HEK293 (cell line): ENCODE results near the gene FGFR3.

ENCODE experiments used
- CTCF ChIA-PET: fragments of 350-600 bp; formaldehyde crosslinking; extraction: SDS; loops from one replicate; lab custom pipeline; 2021; ENCODE audit warnings: antibody characterized with exemption; lab: Yijun Ruan, JAX
- POLR2A ChIA-PET: fragments of 300-600 bp; formaldehyde crosslinking; extraction: SDS; loops from one replicate; lab custom pipeline; 2020; ENCODE audit warnings: antibody characterized with exemption, inconsistent platforms; lab: Yijun Ruan, JAX
- H3K27ac ChIP-seq: fragments of 200-500 bp; sonication (Bioruptor generic); 2 replicates; pipeline ENCODE4 v1.5.1; 2014; ENCODE audit warnings: low read depth, low read length, control low read depth, inconsistent platforms; ENCODE audit errors: extremely low read depth
- H3K36me3 ChIP-seq, 2 experiments: fragments of 200-500 bp in 1 of 2; sonication (Bioruptor generic) in 1 of 2; 1 replicate in 1 of 2; 2 replicates in 1 of 2; pipeline ENCODE4 v1.5.1; 2014 to 2017; ENCODE audit warnings: inconsistent platforms in 2 of 2, low read length in 2 of 2; ENCODE audit not compliant: control insufficient read depth in 2 of 2, insufficient read depth in 1 of 2
- H3K4me1 ChIP-seq: fragments of 200-500 bp; sonication (Bioruptor generic); 2 replicates; pipeline ENCODE4 v1.5.1; 2014; ENCODE audit warnings: mild to moderate bottlenecking, low read length, inconsistent platforms; ENCODE audit not compliant: control insufficient read depth, insufficient read depth
- H3K4me3 ChIP-seq: 2 replicates; pipeline ENCODE4 v1.5.1; 2011; ENCODE audit warnings: low read depth, mild to moderate bottlenecking, control low read depth, low read length, moderate library complexity
- H3K9me3 ChIP-seq: fragments of 200-500 bp; sonication (Bioruptor generic); 2 replicates; pipeline ENCODE4 v1.5.1; 2014; ENCODE audit warnings: low read depth, low read length, inconsistent platforms; ENCODE audit not compliant: control insufficient read depth, insufficient read depth
- BCL11B ChIP-seq: fragments of 450-650 bp; formaldehyde crosslinking; IDR thresholded peaks from 2 replicates; pipeline ENCODE4 v1.5.1; 2016; ENCODE audit warnings: low read depth, missing biosample characterization, missing genetic modification characterization
- GLIS1 ChIP-seq: fragments of 450-650 bp; formaldehyde crosslinking; IDR thresholded peaks from 2 replicates; pipeline ENCODE4 v1.5.1; 2016; ENCODE audit warnings: missing biosample characterization, missing genetic modification characterization
- GLIS2 ChIP-seq: fragments of 450-650 bp; formaldehyde crosslinking; IDR thresholded peaks from 2 replicates; pipeline ENCODE4 v1.5.1; 2016; ENCODE audit warnings: missing biosample characterization, missing genetic modification characterization
- KLF1 ChIP-seq: fragments of 450-650 bp; formaldehyde crosslinking; IDR thresholded peaks from 2 replicates; pipeline ENCODE4 v1.5.1; 2016; ENCODE audit warnings: missing biosample characterization, missing genetic modification characterization
- KLF10 ChIP-seq: fragments of 450-650 bp; IDR thresholded peaks from 2 replicates; pipeline ENCODE4 v1.5.1; 2018; ENCODE audit warnings: missing biosample characterization, mild to moderate bottlenecking, missing genetic modification characterization
- KLF8 ChIP-seq: fragments of 450-650 bp; formaldehyde crosslinking; IDR thresholded peaks from 2 replicates; pipeline ENCODE4 v1.5.1; 2016; ENCODE audit warnings: missing biosample characterization, missing genetic modification characterization
- SALL2 ChIP-seq: fragments of 450-650 bp; formaldehyde crosslinking; IDR thresholded peaks from 2 replicates; pipeline ENCODE4 v1.5.0; 2017; ENCODE audit warnings: missing biosample characterization, mild to moderate bottlenecking, missing genetic modification characterization, borderline replicate concordance
- ZBTB8A ChIP-seq: fragments of 450-650 bp; formaldehyde crosslinking; IDR thresholded peaks from 2 replicates; pipeline ENCODE4 v1.5.1; 2016; ENCODE audit warnings: missing biosample characterization, missing genetic modification characterization
- ZFHX2 ChIP-seq: fragments of 450-650 bp; formaldehyde crosslinking; conservative IDR thresholded peaks from 2 replicates; pipeline ENCODE4 v1.5.1; 2016; ENCODE audit warnings: missing biosample characterization, missing genetic modification characterization
- ZNF132 ChIP-seq: fragments of 450-650 bp; formaldehyde crosslinking; IDR thresholded peaks from 2 replicates; pipeline ENCODE4 v1.5.1; 2017; ENCODE audit warnings: missing biosample characterization, missing genetic modification characterization, borderline replicate concordance
- ZNF16 ChIP-seq: fragments of 450-650 bp; formaldehyde crosslinking; IDR thresholded peaks from 2 replicates; pipeline ENCODE4 v1.5.1; 2016; ENCODE audit warnings: low read depth, missing biosample characterization, missing genetic modification characterization
- ZNF248 ChIP-seq: fragments of 450-650 bp; formaldehyde crosslinking; IDR thresholded peaks from 2 replicates; pipeline ENCODE4 v1.5.1; 2017; ENCODE audit warnings: missing biosample characterization, missing genetic modification characterization
- ZNF302 ChIP-seq: fragments of 450-650 bp; formaldehyde crosslinking; IDR thresholded peaks from 2 replicates; pipeline ENCODE4 v1.5.1; 2016; ENCODE audit warnings: missing biosample characterization, missing genetic modification characterization, low read depth
- ZNF335 ChIP-seq: fragments of 450-650 bp; formaldehyde crosslinking; conservative IDR thresholded peaks from 2 replicates; pipeline ENCODE4 v1.5.1; 2016; ENCODE audit warnings: missing biosample characterization, missing genetic modification characterization
- ZNF341 ChIP-seq: fragments of 450-650 bp; formaldehyde crosslinking; IDR thresholded peaks from 2 replicates; pipeline ENCODE4; 2016; ENCODE audit warnings: low read depth, missing biosample characterization, missing genetic modification characterization
- ZNF404 ChIP-seq: fragments of 450-650 bp; formaldehyde crosslinking; IDR thresholded peaks from 2 replicates; pipeline ENCODE4 v1.5.1; 2017; ENCODE audit warnings: missing biosample characterization, missing genetic modification characterization
- ZNF423 ChIP-seq: fragments of 450-650 bp; formaldehyde crosslinking; IDR thresholded peaks from 2 replicates; pipeline ENCODE4 v1.5.1; 2016; ENCODE audit warnings: missing biosample characterization, missing genetic modification characterization
- ZNF426 ChIP-seq: fragments of 450-650 bp; formaldehyde crosslinking; IDR thresholded peaks from 2 replicates; pipeline ENCODE4 v1.5.1; 2017; ENCODE audit warnings: missing biosample characterization, missing genetic modification characterization, mild to moderate bottlenecking, inconsistent platforms, moderate library complexity
- ZNF555 ChIP-seq: fragments of 450-650 bp; formaldehyde crosslinking; conservative IDR thresholded peaks from 2 replicates; pipeline ENCODE4 v1.5.1; 2017; ENCODE audit warnings: missing biosample characterization, mild to moderate bottlenecking, missing genetic modification characterization, inconsistent platforms
- ZNF561 ChIP-seq: fragments of 450-650 bp; IDR thresholded peaks from 2 replicates; pipeline ENCODE4 v1.5.1; 2018; ENCODE audit warnings: missing biosample characterization, missing genetic modification characterization, borderline replicate concordance
- ZNF571 ChIP-seq: fragments of 450-650 bp; formaldehyde crosslinking; IDR thresholded peaks from 2 replicates; pipeline ENCODE4 v1.5.0; 2017; ENCODE audit warnings: missing biosample characterization, missing genetic modification characterization
- ZNF670 ChIP-seq: fragments of 450-650 bp; formaldehyde crosslinking; IDR thresholded peaks from 2 replicates; pipeline ENCODE4 v1.5.1; 2016; ENCODE audit warnings: missing biosample characterization, missing genetic modification characterization, low read depth
- TF ChIP-seq, protein P1 (sequence below): fragments of 450-650 bp; formaldehyde crosslinking; IDR thresholded peaks from 2 replicates; pipeline ENCODE4 v1.5.1; 2016; ENCODE audit warnings: missing biosample characterization, missing genetic modification characterization
- TF ChIP-seq, protein P2 (sequence below): fragments of 450-650 bp; formaldehyde crosslinking; IDR thresholded peaks from 2 replicates; pipeline ENCODE4 v1.5.1; 2016; ENCODE audit warnings: missing biosample characterization, missing genetic modification characterization
- TF ChIP-seq, protein P3 (sequence below): fragments of 450-650 bp; formaldehyde crosslinking; IDR thresholded peaks from 2 replicates; pipeline ENCODE4 v1.5.1; 2016; ENCODE audit warnings: missing biosample characterization, missing genetic modification characterization
- TF ChIP-seq, protein P4 (sequence below): fragments of 450-650 bp; formaldehyde crosslinking; IDR thresholded peaks from 2 replicates; pipeline ENCODE4 v1.5.1; 2016; ENCODE audit warnings: missing biosample characterization, missing genetic modification characterization

FGFR3 gene

DNA sequence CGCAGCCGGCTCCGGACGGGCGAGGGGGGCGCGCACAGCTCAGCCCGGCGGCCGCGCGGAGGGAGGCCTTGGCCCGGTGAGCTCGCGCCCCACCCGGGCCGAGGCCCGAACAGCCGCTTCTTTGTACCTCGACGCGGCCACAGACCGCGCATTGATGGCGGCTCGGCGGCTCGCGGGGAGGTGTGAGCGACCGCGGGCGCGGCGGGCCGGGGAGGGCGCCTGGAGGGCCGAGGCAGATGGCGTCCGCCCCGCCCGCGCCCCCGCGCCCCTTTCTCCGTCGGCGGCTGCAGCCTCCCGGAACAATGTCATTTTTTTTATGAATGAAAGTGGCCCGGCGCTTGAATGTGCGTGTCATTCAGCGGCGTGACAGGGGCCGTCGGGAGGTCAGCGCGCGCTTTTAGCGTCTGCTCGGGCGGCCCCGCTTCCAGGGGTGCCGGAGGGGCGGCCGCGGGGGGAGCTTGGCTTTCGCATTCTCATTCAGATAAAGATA, 1.8 kb downstream of the FGFR3 start:
- CTCF ChIA-PET = interaction anchor here (0.6 to 1.9 kb wide), 6 partner anchors 13 to 105 kb away, joined by 3 to 14 read pairs (median 4); no protein-coding TSS in a partner anchor
- H3K4me1 ChIP-seq = no peaks in the 10 kb centered on the region
- peak overlapping the region; percentile 53; the same call in 1 of the 2 replicates for H3K27ac ChIP-seq
- POLR2A ChIA-PET = interaction anchor here (0.6 to 4.6 kb wide), 5 partner anchors 17 to 60 kb away, joined by 3 to 25 read pairs (median 5); no protein-coding TSS in a partner anchor
- peaks cover 0 to 31% of the 10 kb centered on the region in 2 experiments; a peak in 1 of 3 replicates for H3K36me3 ChIP-seq
- H3K9me3 ChIP-seq = no peaks in the 10 kb centered on the region
- peak overlapping the region; percentile 63 for H3K4me3 ChIP-seq
- TF ChIP-seq SALL2 (tag by site-specific recombination) (no peak), ZNF571 (tag by site-specific recombination) (no peak), ZNF670 (tag by site-specific recombination) (no peak), ZNF335 (tag by site-specific recombination) (no peak), ZNF561 (tag by site-specific recombination) (no peak), KLF8 (tag by site-specific recombination) (0 out of 2 replicates have a peak, but pooled peaks have one; percentile 24), ZNF426 (tag by site-specific recombination) (no peak), ZBTB8A (tag by site-specific recombination) (peak; percentile 42), KLF10 (tag by site-specific recombination) (0 out of 2 replicates have a peak, but pooled peaks have one; percentile 30)
- TF ChIP-seq, protein P1, sequence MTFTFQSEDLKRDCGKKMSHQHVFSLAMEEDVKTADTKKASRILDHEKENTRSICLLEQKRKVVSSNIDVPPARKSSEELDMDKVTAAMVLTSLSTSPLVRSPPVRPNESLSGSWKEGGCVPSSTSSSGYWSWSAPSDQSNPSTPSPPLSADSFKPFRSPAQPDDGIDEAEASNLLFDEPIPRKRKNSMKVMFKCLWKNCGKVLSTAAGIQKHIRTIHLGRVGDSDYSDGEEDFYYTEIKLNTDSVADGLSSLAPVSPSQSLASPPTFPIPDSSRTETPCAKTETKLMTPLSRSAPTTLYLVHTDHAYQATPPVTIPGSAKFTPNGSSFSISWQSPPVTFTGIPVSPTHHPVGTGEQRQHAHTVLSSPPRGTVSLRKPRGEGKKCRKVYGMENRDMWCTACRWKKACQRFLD (tag by site-specific recombination) = no peak
- TF ChIP-seq, protein P2, sequence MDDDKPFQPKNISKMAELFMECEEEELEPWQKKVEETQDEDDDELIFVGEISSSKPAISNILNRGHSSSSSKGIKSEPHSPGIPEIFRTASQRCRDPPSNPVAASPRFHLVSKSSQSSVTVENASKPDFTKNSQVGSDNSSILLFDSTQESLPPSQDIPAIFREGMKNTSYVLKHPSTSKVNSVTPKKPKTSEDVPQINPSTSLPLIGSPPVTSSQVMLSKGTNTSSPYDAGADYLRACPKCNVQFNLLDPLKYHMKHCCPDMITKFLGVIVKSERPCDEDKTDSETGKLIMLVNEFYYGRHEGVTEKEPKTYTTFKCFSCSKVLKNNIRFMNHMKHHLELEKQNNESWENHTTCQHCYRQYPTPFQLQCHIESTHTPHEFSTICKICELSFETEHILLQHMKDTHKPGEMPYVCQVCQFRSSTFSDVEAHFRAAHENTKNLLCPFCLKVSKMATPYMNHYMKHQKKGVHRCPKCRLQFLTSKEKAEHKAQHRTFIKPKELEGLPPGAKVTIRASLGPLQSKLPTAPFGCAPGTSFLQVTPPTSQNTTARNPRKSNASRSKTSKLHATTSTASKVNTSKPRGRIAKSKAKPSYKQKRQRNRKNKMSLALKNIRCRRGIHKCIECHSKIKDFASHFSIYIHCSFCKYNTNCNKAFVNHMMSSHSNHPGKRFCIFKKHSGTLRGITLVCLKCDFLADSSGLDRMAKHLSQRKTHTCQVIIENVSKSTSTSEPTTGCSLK = no peak

DNA sequence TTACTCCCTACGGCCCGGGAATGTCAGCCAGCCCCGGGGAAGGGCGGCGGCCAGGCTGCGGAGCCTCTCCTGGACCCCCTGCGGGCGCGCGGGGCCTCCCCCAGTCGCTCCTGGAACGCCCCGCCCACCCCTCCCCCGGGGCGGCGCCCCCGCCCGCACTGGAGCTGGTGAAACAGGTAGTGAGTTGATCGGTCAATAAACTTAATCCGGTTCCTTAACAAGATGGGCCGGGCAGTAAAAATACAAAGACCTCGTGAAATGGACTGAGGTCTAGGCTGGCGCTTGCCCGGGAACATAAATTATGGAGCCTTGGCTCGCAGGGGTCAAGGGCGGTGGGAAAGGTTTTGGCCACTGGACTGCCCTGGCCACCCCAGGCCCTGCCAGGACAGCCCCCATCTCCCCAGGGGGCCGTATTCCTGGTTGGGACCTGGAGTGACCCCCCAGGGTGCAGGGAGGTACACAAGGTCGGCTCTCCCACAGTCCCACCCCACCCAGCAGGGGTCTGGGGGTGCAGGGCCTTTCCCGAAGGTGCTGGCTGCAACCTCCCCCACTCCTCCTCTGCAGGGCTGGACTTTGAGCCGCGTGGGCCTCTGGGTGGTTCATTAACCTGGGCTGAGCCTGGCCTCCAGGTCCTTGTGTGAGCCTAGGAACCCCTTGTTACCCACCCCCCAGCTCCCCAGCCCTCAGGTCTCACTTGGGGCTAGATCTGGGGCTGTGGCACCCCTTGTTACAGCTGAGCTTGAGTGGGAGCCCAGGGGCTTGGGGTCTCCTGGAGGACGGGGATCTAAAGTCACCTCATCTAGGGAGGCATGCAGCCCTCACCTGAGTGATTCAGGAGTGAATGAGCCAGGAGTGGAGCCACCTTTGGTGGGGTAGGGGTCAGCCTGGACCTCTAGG, 2.5 kb downstream of the FGFR3 start:
- no peaks in the 10 kb centered on the region for H3K4me1 ChIP-seq
- peak overlapping the region; percentile 63 for H3K4me3 ChIP-seq
- ChIA-PET POLR2A (interaction anchor here (0.6 to 4.6 kb wide), 7 partner anchors 11 to 74 kb away, joined by 3 to 25 read pairs (median 5); partner anchors contain the start of genes TACC3 and TMEM129), CTCF (interaction anchor here (0.6 to 1.9 kb wide), 8 partner anchors 13 to 104 kb away, joined by 3 to 14 read pairs (median 4); no protein-coding TSS in a partner anchor)
- no peak overlapping the region for H3K27ac ChIP-seq
- TF ChIP-seq BCL11B (tag by site-specific recombination) (peak; percentile 64; the same call in 1 of the 2 replicates), ZFHX2 (peak; percentile 45), GLIS1 (peak; percentile 85), ZNF16 (tag by site-specific recombination) (no peak), ZNF248 (no peak), ZNF426 (tag by site-specific recombination) (no peak), KLF1 (tag by site-specific recombination) (peak; percentile 74), ZNF423 (peak; percentile 56), GLIS2 (tag by site-specific recombination) (peak; percentile 64), ZNF404 (tag by site-specific recombination) (no peak), ZNF132 (no peak), ZNF555 (tag by site-specific recombination) (no peak), ZNF341 (no peak), ZNF302 (no peak)
- TF ChIP-seq, protein P3, sequence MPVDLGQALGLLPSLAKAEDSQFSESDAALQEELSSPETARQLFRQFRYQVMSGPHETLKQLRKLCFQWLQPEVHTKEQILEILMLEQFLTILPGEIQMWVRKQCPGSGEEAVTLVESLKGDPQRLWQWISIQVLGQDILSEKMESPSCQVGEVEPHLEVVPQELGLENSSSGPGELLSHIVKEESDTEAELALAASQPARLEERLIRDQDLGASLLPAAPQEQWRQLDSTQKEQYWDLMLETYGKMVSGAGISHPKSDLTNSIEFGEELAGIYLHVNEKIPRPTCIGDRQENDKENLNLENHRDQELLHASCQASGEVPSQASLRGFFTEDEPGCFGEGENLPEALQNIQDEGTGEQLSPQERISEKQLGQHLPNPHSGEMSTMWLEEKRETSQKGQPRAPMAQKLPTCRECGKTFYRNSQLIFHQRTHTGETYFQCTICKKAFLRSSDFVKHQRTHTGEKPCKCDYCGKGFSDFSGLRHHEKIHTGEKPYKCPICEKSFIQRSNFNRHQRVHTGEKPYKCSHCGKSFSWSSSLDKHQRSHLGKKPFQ (tag by site-specific recombination) = no peak
- TF ChIP-seq, protein P4, sequence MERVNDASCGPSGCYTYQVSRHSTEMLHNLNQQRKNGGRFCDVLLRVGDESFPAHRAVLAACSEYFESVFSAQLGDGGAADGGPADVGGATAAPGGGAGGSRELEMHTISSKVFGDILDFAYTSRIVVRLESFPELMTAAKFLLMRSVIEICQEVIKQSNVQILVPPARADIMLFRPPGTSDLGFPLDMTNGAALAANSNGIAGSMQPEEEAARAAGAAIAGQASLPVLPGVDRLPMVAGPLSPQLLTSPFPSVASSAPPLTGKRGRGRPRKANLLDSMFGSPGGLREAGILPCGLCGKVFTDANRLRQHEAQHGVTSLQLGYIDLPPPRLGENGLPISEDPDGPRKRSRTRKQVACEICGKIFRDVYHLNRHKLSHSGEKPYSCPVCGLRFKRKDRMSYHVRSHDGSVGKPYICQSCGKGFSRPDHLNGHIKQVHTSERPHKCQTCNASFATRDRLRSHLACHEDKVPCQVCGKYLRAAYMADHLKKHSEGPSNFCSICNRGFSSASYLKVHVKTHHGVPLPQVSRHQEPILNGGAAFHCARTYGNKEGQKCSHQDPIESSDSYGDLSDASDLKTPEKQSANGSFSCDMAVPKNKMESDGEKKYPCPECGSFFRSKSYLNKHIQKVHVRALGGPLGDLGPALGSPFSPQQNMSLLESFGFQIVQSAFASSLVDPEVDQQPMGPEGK (tag by site-specific recombination) = no peak; the same call in 1 of the 2 replicates
- H3K9me3 ChIP-seq = no peaks in the 10 kb centered on the region
- H3K36me3 ChIP-seq = peaks cover 0 to 36% of the 10 kb centered on the region in 2 experiments; a peak in 1 of 3 replicates
